HG03571 (cell line): Measurements from ENCODE around the gene TDRD7.

Source experiments
- ATAC-seq: cut with Tn5 transposase; IDR thresholded peaks from one replicate; pipeline ENCODE4 v1.9.1; 2021; ENCODE audit not compliant: unreplicated experiment

The TDRD7 gene

GRCh38 chr9:97502984-97503861, 91.3 kb downstream of the TDRD7 start:
- no peak for ATAC-seq

- ATAC-seq = no peak
Observed at GRCh38 chr9:97503862-97504210, 91.9 kb downstream of the TDRD7 start.

GRCh38 chr9:97504381-97505216, 92.7 kb downstream of the TDRD7 start:
- ATAC-seq = no peak

GRCh38 chr9:97505845-97506244, 93.9 kb downstream of the TDRD7 start:
- no peak for ATAC-seq

DNA sequence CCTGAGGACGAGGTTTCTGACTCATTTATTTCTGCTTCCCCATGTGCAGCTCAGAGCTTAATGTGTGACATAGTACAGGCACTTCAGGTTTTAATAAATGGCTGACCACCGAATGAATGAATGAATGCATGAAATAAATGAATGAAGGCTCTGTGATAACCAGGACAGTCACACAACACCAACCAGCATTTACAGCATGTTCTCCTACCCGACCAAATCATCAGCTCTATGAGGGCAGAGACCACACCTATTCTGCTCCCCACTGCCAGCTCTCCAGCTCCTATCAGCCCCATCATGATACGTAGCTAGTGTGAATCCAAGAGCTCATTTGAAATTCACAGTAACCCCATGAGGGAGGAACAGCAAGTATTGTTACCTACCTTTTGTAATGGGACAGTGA, 94.4 kb downstream of the TDRD7 start:
- ATAC-seq = no peak

GRCh38 chr9:97506787-97507186, 94.9 kb downstream of the TDRD7 start:
- ATAC-seq = no peak

- ATAC-seq = no peak
Observed at GRCh38 chr9:97507428-97507984, 95.6 kb downstream of the TDRD7 start.

- no peak for ATAC-seq
Observed at GRCh38 chr9:97508852-97509251, 97.0 kb downstream of the TDRD7 start.

GRCh38 chr9:97510797-97511654, 99.1 kb downstream of the TDRD7 start:
- peak; percentile 74 for ATAC-seq

DNA sequence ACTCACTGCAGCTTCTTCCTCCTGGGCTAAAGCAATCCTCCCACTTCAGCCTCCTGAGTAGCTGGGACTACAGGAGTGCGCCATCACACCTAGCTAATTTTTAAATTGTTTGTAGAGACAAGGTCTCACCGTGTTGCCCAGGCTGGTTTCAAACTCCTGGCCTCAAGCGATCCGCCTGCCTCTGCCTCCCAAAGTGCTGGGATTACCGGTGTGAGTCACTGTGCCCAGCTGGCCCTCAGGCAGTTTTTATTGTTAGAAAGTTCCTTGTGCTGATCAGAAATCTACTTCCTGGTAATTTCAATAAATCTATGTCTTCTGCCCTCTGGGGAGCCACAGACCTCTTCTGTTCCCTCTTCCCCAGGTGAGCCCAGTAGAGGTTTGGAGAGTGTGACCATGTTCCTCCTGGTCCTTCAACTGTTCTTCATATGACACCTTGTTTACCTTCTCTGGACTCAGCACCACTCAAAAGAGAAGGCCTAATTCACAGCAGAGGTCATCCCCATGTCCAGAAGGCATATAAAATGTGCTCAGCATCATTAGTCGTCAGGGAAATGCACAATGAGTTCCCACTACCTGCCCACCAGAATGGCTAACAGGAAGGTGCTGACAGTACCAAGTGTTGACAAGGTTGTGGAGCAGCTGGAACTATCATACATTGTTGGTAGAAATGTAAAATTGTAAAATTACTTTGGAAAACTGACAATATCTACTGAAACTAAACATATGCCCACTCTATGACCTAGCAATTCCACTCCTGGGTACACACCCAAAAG, 99.9 kb downstream of the TDRD7 start:
- ATAC-seq = peak; percentile 4

- no peak for ATAC-seq
Observed at GRCh38 chr9:97512966-97513560, 101.2 kb downstream of the TDRD7 start.

- no peak for ATAC-seq
Observed at GRCh38 chr9:97514531-97514930, 102.6 kb downstream of the TDRD7 start.

- ATAC-seq = no peak
Observed at GRCh38 chr9:97515662-97516061, 103.8 kb downstream of the TDRD7 start.

GRCh38 chr9:97516111-97516510, 104.2 kb downstream of the TDRD7 start:
- ATAC-seq = no peak

DNA sequence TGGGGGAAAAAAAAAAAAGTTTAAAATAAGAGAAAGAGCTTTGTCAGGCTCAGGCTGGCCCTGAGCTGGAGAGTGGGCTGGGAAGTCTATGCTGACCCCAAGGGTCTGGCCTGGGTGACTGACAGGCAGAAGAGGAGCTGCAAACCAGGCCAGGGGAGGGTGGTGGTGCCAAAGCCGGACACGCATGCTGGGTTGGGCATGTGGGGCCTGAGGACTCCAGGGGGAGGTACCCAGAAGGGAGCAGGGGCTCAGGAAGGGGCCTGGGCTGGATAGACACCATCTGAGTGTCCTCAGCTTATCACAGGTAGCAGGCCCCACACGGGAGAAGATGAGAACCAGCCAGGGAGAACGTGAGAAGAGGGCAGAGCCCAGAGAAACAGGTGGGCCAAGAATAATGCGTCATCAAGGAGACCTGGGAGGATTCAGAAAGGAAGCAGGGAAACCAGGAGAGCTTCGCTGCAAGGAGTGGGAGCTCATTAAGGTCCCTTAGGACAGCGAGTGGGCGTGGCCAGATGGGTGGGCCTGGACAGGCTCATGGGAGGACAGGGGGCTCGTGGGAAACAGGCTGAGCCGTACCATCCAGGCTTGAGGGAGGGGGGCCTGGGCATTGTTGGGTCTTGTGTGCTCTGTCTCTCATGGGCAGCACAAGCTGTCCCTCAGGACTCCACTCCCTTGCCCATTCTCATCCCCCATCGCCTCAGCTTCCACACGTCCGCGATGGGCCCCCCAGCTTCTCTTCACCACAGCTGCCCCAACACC, 105.6 kb downstream of the TDRD7 start:
- no peak for ATAC-seq

- ATAC-seq = no peak
Observed at GRCh38 chr9:97518166-97518908, 106.4 kb downstream of the TDRD7 start.

- ATAC-seq = no peak
Observed at GRCh38 chr9:97518909-97519307, 107.0 kb downstream of the TDRD7 start.

GRCh38 chr9:97519441-97519970, 107.6 kb downstream of the TDRD7 start:
- ATAC-seq = no peak
